Parathyroid adenoma (tissue), 2 donors: ENCODE data around the gene NCOA1.

Experiments
- H2AFZ ChIP-seq: fragments of 300-600 bp; sonication (generic); one replicate; pipeline ENCODE4 v1.7.0; 2017; ENCODE audit warnings: antibody characterized with exemption, mild to moderate bottlenecking
- H3K27ac ChIP-seq: fragments of 300-600 bp; sonication (generic); one replicate; pipeline ENCODE4 v1.7.0; 2017
- H3K27me3 ChIP-seq: fragments of 300-600 bp; sonication (generic); one replicate; pipeline ENCODE4 v1.7.0; 2017; ENCODE audit warnings: low read length; ENCODE audit not compliant: control insufficient read depth, insufficient read depth
- H3K36me3 ChIP-seq: fragments of 300-600 bp; sonication (generic); one replicate; pipeline ENCODE4 v1.7.0; 2017; ENCODE audit warnings: low read length; ENCODE audit not compliant: control insufficient read depth, insufficient read depth
- H3K4me1 ChIP-seq: fragments of 300-600 bp; sonication (generic); one replicate; pipeline ENCODE4 v1.7.0; 2017; ENCODE audit warnings: control low read depth
- H3K4me2 ChIP-seq: fragments of 300-600 bp; sonication (generic); one replicate; pipeline ENCODE4 v1.7.0; 2017; ENCODE audit warnings: low read length
- H3K4me3 ChIP-seq: fragments of 300-600 bp; sonication (generic); one replicate; pipeline ENCODE4 v1.7.0; 2017; ENCODE audit warnings: low read depth, low read length
- H3K79me2 ChIP-seq: fragments of 300-600 bp; sonication (generic); one replicate; pipeline ENCODE4 v1.7.0; 2017; ENCODE audit warnings: control low read depth
- H3K9ac ChIP-seq: fragments of 300-600 bp; sonication (generic); one replicate; pipeline ENCODE4 v1.7.0; 2017; ENCODE audit warnings: mild to moderate bottlenecking
- H3K9me3 ChIP-seq: fragments of 300-600 bp; sonication (generic); one replicate; pipeline ENCODE4 v1.7.0; 2017; ENCODE audit warnings: low read length; ENCODE audit not compliant: control insufficient read depth
- TF ChIP-seq, protein P1 (sequence below): fragments of 300-600 bp; sonication (generic); IDR thresholded peaks from one replicate; pipeline ENCODE4 v1.7.0; 2017; ENCODE audit warnings: antibody characterized with exemption, mild to moderate bottlenecking
- donor health status: primary hyperparathyroidism.

The NCOA1 gene

GRCh38 chr2:24473626-24474025 is 17.4 kb upstream of the NCOA1 start:
- Histone ChIP-seq H3K9ac (no peak overlapping the region), H3K9me3 (no peaks in the 10 kb centered on the region), H3K4me2 (no peak overlapping the region), H3K36me3 (no peaks in the 10 kb centered on the region), H3K4me1 (no peaks in the 10 kb centered on the region), H2AFZ (no peak overlapping the region), H3K27ac (no peak overlapping the region), H3K79me2 (no peaks in the 10 kb centered on the region), H3K27me3 (no peaks in the 10 kb centered on the region), H3K4me3 (no peak overlapping the region)
- TF ChIP-seq, protein P1, sequence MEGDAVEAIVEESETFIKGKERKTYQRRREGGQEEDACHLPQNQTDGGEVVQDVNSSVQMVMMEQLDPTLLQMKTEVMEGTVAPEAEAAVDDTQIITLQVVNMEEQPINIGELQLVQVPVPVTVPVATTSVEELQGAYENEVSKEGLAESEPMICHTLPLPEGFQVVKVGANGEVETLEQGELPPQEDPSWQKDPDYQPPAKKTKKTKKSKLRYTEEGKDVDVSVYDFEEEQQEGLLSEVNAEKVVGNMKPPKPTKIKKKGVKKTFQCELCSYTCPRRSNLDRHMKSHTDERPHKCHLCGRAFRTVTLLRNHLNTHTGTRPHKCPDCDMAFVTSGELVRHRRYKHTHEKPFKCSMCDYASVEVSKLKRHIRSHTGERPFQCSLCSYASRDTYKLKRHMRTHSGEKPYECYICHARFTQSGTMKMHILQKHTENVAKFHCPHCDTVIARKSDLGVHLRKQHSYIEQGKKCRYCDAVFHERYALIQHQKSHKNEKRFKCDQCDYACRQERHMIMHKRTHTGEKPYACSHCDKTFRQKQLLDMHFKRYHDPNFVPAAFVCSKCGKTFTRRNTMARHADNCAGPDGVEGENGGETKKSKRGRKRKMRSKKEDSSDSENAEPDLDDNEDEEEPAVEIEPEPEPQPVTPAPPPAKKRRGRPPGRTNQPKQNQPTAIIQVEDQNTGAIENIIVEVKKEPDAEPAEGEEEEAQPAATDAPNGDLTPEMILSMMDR: no peak

DNA sequence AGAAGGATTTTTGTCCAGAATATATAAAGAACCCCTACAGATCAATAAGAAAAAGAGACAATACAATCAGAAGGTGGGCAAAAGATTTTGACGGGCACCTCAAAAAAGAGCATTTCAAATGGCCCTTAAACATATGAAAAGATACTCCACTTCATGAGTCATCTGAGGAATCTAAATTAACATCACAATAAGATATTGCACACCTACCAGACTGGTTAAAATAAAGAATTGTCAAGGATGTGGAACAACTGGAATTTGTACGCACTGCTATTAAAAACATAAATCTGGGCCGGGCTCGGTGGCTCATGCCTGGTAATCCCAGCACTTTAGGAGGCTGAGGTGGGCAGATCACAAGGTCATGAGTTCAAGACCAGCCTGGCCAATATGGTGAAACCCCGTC is 17.0 kb upstream of the NCOA1 start:
- Histone ChIP-seq H3K36me3 (no peaks in the 10 kb centered on the region), H3K27me3 (no peaks in the 10 kb centered on the region), H3K9me3 (no peaks in the 10 kb centered on the region), H3K27ac (no peak overlapping the region), H3K4me1 (no peaks in the 10 kb centered on the region), H3K4me3 (no peak overlapping the region), H2AFZ (no peak overlapping the region), H3K9ac (no peak overlapping the region), H3K4me2 (no peak overlapping the region), H3K79me2 (no peaks in the 10 kb centered on the region)
- TF ChIP-seq, protein P1: no peak

- H3K27me3 ChIP-seq: no peaks in the 10 kb centered on the region
- no peak overlapping the region for H3K9ac ChIP-seq
- no peaks in the 10 kb centered on the region for H3K36me3 ChIP-seq
- no peaks in the 10 kb centered on the region for H3K9me3 ChIP-seq
- H2AFZ ChIP-seq: no peak overlapping the region
- H3K27ac ChIP-seq: no peak overlapping the region
- TF ChIP-seq, protein P1: no peak
- H3K4me3 ChIP-seq: no peak overlapping the region
- no peaks in the 10 kb centered on the region for H3K4me1 ChIP-seq
- no peaks in the 10 kb centered on the region for H3K79me2 ChIP-seq
- H3K4me2 ChIP-seq: no peak overlapping the region
Measured at GRCh38 chr2:24477229-24477628, 13.8 kb upstream of the NCOA1 start.

- H3K27me3 ChIP-seq: no peaks in the 10 kb centered on the region
- TF ChIP-seq, protein P1: no peak
Measured at GRCh38 chr2:24478243-24478642, 12.8 kb upstream of the NCOA1 start.

DNA sequence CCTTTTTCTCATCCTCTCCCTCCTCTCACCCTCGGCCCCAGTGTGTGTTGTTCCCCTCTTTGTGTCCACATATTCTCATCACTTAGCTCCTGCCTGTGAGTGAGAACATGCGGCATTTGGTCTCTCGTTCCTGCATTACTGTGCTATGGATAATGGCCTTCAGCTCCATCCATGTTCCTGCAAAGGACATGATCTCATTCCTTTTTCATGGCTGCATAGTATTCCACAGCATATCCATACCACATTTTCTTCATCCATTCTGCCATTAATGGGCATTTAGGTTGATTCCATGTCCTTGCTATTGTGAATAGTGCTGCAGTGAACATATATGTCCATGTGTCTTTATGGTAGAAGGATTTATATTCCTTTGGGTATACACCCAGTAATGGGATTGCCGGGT is 10.8 kb upstream of the NCOA1 start:
- TF ChIP-seq, protein P1: no peak

More at GRCh38 chr2:24478243-24478642, 12.8 kb upstream of the NCOA1 start:
- Histone ChIP-seq H3K4me1 (no peaks in the 10 kb centered on the region), H3K4me3 (no peak overlapping the region), H3K9me3 (no peaks in the 10 kb centered on the region), H3K9ac (no peak overlapping the region), H2AFZ (no peak overlapping the region), H3K27ac (no peak overlapping the region), H3K4me2 (no peak overlapping the region), H3K36me3 (no peaks in the 10 kb centered on the region), H3K79me2 (no peaks in the 10 kb centered on the region)

More for the DNA sequence above, 10.8 kb upstream of the NCOA1 start:
- Histone ChIP-seq H3K9me3 (no peaks in the 10 kb centered on the region), H3K9ac (no peak overlapping the region), H3K36me3 (no peaks in the 10 kb centered on the region), H3K4me2 (no peak overlapping the region), H3K79me2 (no peaks in the 10 kb centered on the region), H3K27me3 (no peaks in the 10 kb centered on the region), H3K4me1 (no peaks in the 10 kb centered on the region), H2AFZ (no peak overlapping the region), H3K27ac (no peak overlapping the region), H3K4me3 (no peak overlapping the region)
